MCF 10A (cell line): ENCODE results near the gene PLCD3. TPM values are rescaled to one million over a fixed set of nuclear protein-coding genes. Genes with fewer than 3 reads are reported as not detected.

ENCODE experiments used
- BruUV-seq: library from RNA; stranded (reverse); fragments of 400-500 nt; replicated peaks from 2 replicates; lab custom pipeline; 2021; lab: Mats Ljungman, UMichigan
- CTCF ChIA-PET: fragments of 300-600 bp; sonication (Branson Sonifier 250); formaldehyde crosslinking; extraction: SDS; loops from one replicate; lab custom pipeline; 2021; ENCODE audit warnings: antibody characterized with exemption, inconsistent platforms; lab: Yijun Ruan, JAX
- POLR2A ChIA-PET: fragments of 300-600, 350-650 bp; sonication (Branson Sonifier 250); formaldehyde crosslinking; extraction: SDS; loops from one replicate; lab custom pipeline; 2020; ENCODE audit warnings: antibody characterized with exemption, inconsistent platforms; lab: Yijun Ruan, JAX
- DNase-seq: peaks from one replicate; pipeline ENCODE4 v3.0.0-alpha.2; 2018; ENCODE audit not compliant: unreplicated experiment
- H3K27ac Mint-ChIP-seq: one replicate; pipeline ENCODE4 v1.8.0; 2022; ENCODE audit warnings: mild to moderate bottlenecking, low read depth, mixed read lengths; ENCODE audit not compliant: unreplicated experiment
- H3K27me3 Mint-ChIP-seq: one replicate; pipeline ENCODE4 v1.8.0; 2022; ENCODE audit warnings: mixed read lengths; ENCODE audit not compliant: insufficient read depth, unreplicated experiment
- H3K36me3 Mint-ChIP-seq: one replicate; pipeline ENCODE4 v1.8.0; 2022; ENCODE audit warnings: mild to moderate bottlenecking, moderate library complexity, mixed read lengths; ENCODE audit not compliant: insufficient read depth, unreplicated experiment
- H3K4me1 Mint-ChIP-seq: one replicate; pipeline ENCODE4 v1.8.0; 2022; ENCODE audit warnings: mixed read lengths; ENCODE audit not compliant: insufficient read depth, unreplicated experiment
- H3K4me3 Mint-ChIP-seq: one replicate; pipeline ENCODE4 v1.8.0; 2022; ENCODE audit warnings: mild to moderate bottlenecking, moderate library complexity, mixed read lengths; ENCODE audit not compliant: unreplicated experiment
- H3K9me3 Mint-ChIP-seq: one replicate; pipeline ENCODE4 v1.8.0; 2022; ENCODE audit warnings: mixed read lengths; ENCODE audit not compliant: unreplicated experiment
- CTCF ChIP-seq: fragments of 200-600 bp; IDR thresholded peaks from one replicate; pipeline ENCODE4 v1.8.0; 2022; ENCODE audit warnings: antibody characterized with exemption, mild to moderate bottlenecking; ENCODE audit not compliant: unreplicated experiment
- intact Hi-C: fragments of 100-400 bp; cut with micrococcal nuclease; formaldehyde crosslinking; loops from 2 replicates; pipeline ENCODE4 v1.14.1; 2022
- total RNA-seq: library from RNA; stranded (reverse); gene quantifications from 2 replicates; pipeline ENCODE4 v1.2.3, GENCODE V29; 2022

Gene PLCD3
- total RNA-seq, 1 experiment from 2014 or later: 69.7 TPM

- peak; percentile 99 for DNase-seq
- Mint-ChIP-seq H3K4me3 (peak within 1 kb of the TSS; percentile 97), H3K27ac (peak within 1 kb of the TSS; percentile 100), H3K27me3 (no peaks in the 10 kb centered on the region), H3K36me3 (peaks cover 50% of the 10 kb centered on the region), H3K9me3 (no peaks in the 10 kb centered on the region), H3K4me1 (peaks cover 23% of the 10 kb centered on the region)
- intact Hi-C loops: loop anchor here (1.0 to 5.0 kb wide), 5 partner anchors 13 to 169 kb away; partner anchors contain the start of genes ACBD4, HEXIM2 and MAP3K14
- ChIA-PET POLR2A (interaction anchor here (0.6 to 12.7 kb wide), 42 partner anchors 9 to 962 kb away, joined by 3 to 1083 read pairs (median 5); partner anchors contain the start of genes ACBD4, DCAKD, EFTUD2 and HEXIM2), CTCF (interaction anchor here (0.6 to 7.5 kb wide), 24 partner anchors 9 to 275 kb away, joined by 3 to 200 read pairs (median 5); partner anchors contain the start of genes ACBD4, HEXIM2 and PLCD3)
- TF ChIP-seq CTCF: no peak
- TSS peak; percentile 71 for BruUV-seq
These were observed 16.1 kb upstream of the PLCD3 start, which contains the start of gene HEXIM1 for GRCh38 chr17:45148183-45149036. Gene HEXIM1 (plus strand): TSS chr17:45148475. CDS start chr17:45149191, 716 bp downstream.

- Mint-ChIP-seq H3K9me3 (no peaks in the 10 kb centered on the region), H3K4me3 (peak overlapping the region; percentile 97), H3K27me3 (no peaks in the 10 kb centered on the region), H3K4me1 (peaks cover 23% of the 10 kb centered on the region), H3K27ac (peak overlapping the region; percentile 100), H3K36me3 (peaks cover 50% of the 10 kb centered on the region)
- TSS peak; percentile 67 for BruUV-seq
- peak; percentile 90 for DNase-seq
- ChIA-PET POLR2A (interaction anchor here (0.6 to 12.7 kb wide), 33 partner anchors 8 to 961 kb away, joined by 3 to 1083 read pairs (median 5); partner anchors contain the start of genes ACBD4, DCAKD, EFTUD2 and FMNL1), CTCF (interaction anchor here (0.6 to 7.5 kb wide), 11 partner anchors 11 to 245 kb away, joined by 3 to 200 read pairs (median 6); partner anchors contain the start of genes ACBD4 and HEXIM2)
- no peak for TF ChIP-seq CTCF
- intact Hi-C loops: loop anchor here (1.0 to 5.0 kb wide), 3 partner anchors 14 to 170 kb away; partner anchors contain the start of genes HEXIM2 and MAP3K14
These were observed 15.4 kb upstream of the PLCD3 start for GRCh38 chr17:45147581-45148182.

GRCh38 chr17:45146890-45147580 lies 14.7 kb upstream of the PLCD3 start:
- H3K36me3 Mint-ChIP-seq: peaks cover 49% of the 10 kb centered on the region
- peaks cover 23% of the 10 kb centered on the region for H3K4me1 Mint-ChIP-seq
- TF ChIP-seq CTCF: no peak
- intact Hi-C loops: loop anchor here (5.0 kb wide), 1 partner anchor 170 kb away; the partner anchor contains the start of gene MAP3K14
- ChIA-PET CTCF (interaction anchor here (0.6 to 7.5 kb wide), 3 partner anchors 11 to 52 kb away, joined by 3 to 108 read pairs (median 5); partner anchors contain the start of gene ACBD4), POLR2A (interaction anchor here (0.6 to 12.7 kb wide), 14 partner anchors 8 to 960 kb away, joined by 3 to 1083 read pairs (median 4); partner anchors contain the start of genes ACBD4, FMNL1, HEXIM2 and MAP3K14)
- H3K27me3 Mint-ChIP-seq: no peaks in the 10 kb centered on the region
- no peaks in the 10 kb centered on the region for H3K9me3 Mint-ChIP-seq
- BruUV-seq: no TSS peak
- peak overlapping the region; percentile 97 for H3K4me3 Mint-ChIP-seq
- DNase-seq: peak; percentile 29
- peak overlapping the region; percentile 100 for H3K27ac Mint-ChIP-seq
